Epithelial cell of proximal tubule (primary cell): Measurements from ENCODE around the gene ABCG4. TPM values are rescaled to one million over a fixed set of nuclear protein-coding genes. Genes with fewer than 3 reads are reported as not detected.
"Not testable (repeated sequence)": the region's sequence is repeated elsewhere in the genome, so short reads cannot be mapped to it uniquely, and the experiment has no call there.

Source experiments
- DNase-seq: peaks from one replicate; pipeline ENCODE4 v3.0.0-alpha.2; 2011; ENCODE audit warnings: low read depth
- H3K4me3 ChIP-seq: 2 replicates; pipeline ENCODE4 v1.5.1; 2011; ENCODE audit warnings: low read depth, mild to moderate bottlenecking, low read length
- CTCF ChIP-seq: conservative IDR thresholded peaks from 2 replicates; pipeline ENCODE4 v1.5.1; 2012; ENCODE audit warnings: low read depth, mild to moderate bottlenecking, low read length
- total RNA-seq: library from RNA; depleted of rRNA; stranded (reverse); fragments of >200 nt; gene quantifications from 2 replicates; pipeline ENCODE4 v1.2.3, GENCODE V29; 2015

ABCG4 gene
- total RNA-seq, 1 donor from 2014 or later: not detected

GRCh38 chr11:119188887-119189286 lies 40.0 kb downstream of the ABCG4 start:
- no peak for TF ChIP-seq CTCF
- no peak overlapping the region for H3K4me3 ChIP-seq
- DNase-seq: no peak

- TF ChIP-seq CTCF: no peak
- H3K4me3 ChIP-seq: no peak overlapping the region
- DNase-seq: no peak
These were observed 40.5 kb downstream of the ABCG4 start for GRCh38 chr11:119189393-119189792.

GRCh38 chr11:119190531-119190930 lies 41.7 kb downstream of the ABCG4 start:
- no peak for TF ChIP-seq CTCF
- no peak overlapping the region for H3K4me3 ChIP-seq
- DNase-seq: no peak

- not testable (repeated sequence) for H3K4me3 ChIP-seq, DNase-seq
These were observed 42.4 kb downstream of the ABCG4 start for GRCh38 chr11:119191265-119191664.

- DNase-seq: no peak
- no peak for TF ChIP-seq CTCF
These were observed 43.3 kb downstream of the ABCG4 start for GRCh38 chr11:119192111-119192510.

GRCh38 chr11:119193001-119193400 lies 44.1 kb downstream of the ABCG4 start:
- DNase-seq: no peak
- no peak for TF ChIP-seq CTCF
- H3K4me3 ChIP-seq: no peak overlapping the region

More at GRCh38 chr11:119192111-119192510, 43.3 kb downstream of the ABCG4 start:
- H3K4me3 ChIP-seq: no peak overlapping the region

- no peak overlapping the region for H3K4me3 ChIP-seq
- no peak for DNase-seq
- no peak for TF ChIP-seq CTCF
These were observed 44.8 kb downstream of the ABCG4 start for GRCh38 chr11:119193626-119194025.
